HTR-8/SVneo (cell line): ENCODE results near the gene NYAP2.

ENCODE experiments used
- DNase-seq: peaks from one replicate; pipeline ENCODE4 v3.0.0; 2011; ENCODE audit warnings: low spot score, mixed read lengths; ENCODE audit not compliant: insufficient read length
- FAIRE-seq: peaks from 2 replicates; lab custom pipeline; 2011; peaks lifted over from hg19 to GRCh38; lab: Jason Lieb, UNC

NYAP2 gene

DNA sequence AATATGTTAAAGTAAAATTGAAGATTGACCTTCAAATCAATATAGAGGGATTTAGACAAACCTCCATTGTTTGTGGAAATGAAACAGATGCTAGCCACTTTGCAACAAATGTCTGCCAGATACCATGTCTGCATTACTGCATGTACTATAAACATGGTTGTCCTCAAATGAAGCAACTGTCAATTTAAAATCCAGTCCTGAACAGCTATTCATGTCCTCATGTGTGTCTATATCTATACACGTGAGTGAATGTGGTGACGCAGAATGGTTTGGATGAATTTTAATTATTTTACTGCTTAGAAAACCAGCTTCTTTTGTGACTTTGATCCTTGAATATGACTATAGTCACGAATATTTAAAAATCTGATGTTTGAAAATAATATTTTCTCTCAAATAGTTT lies 71.5 kb downstream of the NYAP2 start:
- FAIRE-seq, result no peak
- DNase-seq, result no peak

DNA sequence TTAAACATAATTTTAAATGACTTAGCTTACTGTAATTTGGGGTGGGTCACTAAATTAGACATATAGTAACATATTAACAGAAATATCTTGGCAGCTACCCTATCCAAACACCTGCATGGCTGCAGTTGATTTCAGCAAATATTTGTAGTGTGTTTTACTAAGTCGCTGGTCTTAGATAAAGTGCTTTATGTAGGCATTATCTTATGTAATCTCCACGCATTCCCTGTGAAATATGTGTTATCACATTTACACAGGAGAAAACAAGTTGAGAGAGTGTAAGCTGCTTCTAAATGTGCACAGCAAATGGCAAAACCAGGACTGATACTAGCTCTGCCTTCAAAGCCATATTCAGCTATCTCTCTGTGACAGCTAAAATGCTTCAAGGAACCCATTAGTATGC lies 72.0 kb downstream of the NYAP2 start:
- FAIRE-seq (no peak), DNase-seq (no peak)

DNA sequence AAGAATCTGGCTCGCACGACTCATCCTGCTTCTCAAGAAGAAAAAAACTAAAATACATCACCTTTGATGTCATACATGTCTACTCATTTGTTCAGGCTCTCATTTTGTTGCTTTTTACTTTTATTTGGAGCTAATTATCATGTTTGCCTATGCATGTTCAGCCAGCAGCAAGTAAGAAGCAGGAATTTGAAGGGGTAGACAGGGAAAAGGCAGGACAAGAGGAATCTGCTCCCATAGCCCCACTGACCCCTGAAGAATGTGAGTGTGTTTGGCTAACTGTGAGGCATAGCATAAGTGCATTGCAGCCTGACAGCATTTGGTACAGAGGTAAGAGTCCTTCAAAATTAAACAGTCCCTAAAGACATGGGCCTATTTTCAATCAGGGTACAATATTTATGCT lies 72.7 kb downstream of the NYAP2 start:
- no peak for DNase-seq
- FAIRE-seq, result no peak

DNA sequence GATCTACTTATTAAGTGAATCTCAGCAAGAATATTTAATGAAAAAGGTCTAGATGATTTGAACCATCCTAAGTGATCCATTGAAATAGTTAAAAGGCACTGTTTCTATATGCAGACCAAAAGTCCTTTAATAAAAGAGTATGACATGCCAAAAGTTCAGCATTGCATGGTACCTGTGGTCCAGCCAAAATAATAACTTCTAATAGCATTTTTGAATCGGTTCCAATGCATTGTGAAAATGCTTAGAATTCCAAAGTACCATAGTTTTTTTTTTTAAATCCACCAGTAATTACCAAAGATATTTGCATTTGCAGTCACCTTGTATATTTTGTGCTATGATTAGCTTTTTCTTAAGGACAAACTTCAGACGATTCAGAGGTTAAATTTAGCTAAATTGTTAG lies 79.9 kb downstream of the NYAP2 start:
- DNase-seq, result no peak
- no peak for FAIRE-seq

DNA sequence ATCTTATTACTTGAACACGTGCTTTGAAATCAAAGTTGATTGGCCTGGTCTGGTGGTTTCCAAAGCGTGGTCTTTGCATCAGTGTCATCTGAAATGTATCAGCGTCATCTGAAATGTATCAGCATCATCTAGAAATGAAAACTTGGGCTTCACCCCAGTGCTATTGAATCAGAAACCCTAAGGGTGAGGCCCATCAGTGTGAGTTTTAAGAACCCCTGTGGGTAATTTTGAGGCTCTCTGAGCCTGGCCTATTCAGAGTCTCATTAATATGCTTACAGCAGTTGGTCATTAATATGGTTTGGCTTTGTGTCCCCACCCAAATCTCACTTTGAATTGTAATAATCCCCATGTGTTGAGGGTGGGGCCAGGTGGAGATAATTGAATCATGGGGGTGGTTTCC lies 85.2 kb downstream of the NYAP2 start:
- DNase-seq, result no peak
- no peak for FAIRE-seq

DNA sequence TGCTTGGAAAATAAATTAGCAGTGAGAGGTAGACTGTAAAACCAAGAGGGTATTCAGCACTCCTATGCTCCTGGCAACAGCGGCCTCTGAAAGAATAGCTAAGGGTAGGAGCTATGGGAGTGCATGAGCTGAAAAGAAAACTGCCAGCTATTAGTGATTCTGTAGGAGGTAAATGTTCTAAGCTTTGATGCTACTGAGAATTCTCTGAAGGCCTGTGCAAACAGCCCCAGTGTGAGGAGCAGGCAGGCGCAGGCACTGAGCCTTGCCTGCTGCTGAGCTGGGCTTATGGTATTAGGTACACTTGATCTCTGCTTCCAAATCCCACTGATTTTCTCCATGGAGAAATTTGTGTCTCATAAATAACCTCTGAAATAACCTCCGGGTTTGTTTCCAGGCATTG lies 86.7 kb downstream of the NYAP2 start:
- DNase-seq (no peak), FAIRE-seq (no peak)

DNA sequence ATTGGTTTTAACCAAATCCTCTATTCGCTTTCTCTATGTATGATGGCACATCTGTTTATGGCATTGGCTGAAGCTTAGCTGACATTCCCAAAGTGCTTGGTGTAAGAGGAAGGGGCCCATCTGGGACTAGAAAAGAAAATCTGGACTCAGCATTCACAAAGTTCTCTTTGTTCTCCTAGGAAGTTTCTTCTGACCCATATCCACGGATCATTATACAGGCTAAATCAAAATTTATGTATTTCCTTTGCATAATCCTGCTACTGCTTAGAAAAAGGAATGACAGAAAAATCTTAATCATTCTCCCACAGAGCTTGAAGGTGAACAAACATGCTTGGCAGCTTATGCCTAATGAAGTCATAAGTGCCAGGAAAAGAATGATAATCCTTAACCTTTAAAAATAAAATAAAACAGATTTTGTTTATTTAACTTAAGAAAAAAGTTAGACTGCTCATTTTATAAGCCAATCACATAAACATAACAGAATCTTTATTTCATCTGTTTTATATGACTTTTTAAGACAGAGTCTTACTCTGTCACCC lies 88.4 kb downstream of the NYAP2 start:
- no peak for FAIRE-seq
- DNase-seq, result no peak

DNA sequence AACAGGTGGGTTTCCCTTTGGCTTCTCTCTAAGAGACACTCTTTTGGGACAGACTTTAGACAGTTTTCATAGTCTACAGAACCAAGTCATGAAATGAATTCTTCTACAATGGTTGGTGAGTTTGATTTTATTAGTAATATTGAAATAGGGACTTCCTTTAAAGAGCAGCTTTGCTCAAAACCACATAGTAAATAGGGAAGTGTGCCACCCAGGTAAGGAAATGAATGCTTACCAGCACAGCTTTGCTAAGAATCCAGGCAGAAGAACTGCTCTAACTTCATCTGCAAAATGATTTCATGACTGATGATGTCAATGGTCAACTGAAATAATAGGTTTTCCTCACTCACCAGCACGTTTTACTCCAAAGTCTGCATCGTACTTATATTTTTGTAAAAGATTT lies 89.2 kb downstream of the NYAP2 start:
- FAIRE-seq (no peak), DNase-seq (no peak)

DNA sequence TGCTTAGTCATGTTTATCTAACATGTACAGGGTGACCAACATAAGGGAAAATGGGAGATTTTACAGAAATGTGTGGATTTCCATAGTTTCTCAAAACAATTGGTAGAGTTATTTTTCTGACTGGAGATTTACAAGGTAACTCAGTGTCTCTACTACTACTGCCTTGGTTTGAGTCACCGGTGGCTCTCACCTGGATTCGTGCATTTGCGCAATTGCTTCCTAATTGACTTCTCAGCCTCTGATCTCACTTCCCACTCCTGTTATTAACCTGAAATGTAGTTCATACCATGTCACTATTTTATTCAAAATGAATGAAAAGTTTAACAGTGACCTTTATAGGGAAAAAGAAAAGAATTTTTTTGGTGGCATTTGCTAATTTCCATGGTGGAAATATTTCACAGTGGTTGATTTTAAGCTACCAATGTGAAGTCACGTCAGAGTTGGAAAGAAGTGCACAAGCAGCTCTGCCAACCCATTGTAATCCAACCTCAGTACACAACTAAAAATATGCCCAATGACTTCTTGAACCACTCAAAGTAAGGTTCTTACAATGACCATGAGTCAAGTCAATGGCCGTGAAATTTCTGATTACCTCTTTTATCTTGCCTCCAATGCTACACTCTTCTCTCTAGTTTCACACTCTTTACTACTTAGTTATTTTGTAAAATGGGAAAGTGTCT lies 94.0 kb downstream of the NYAP2 start:
- no peak for FAIRE-seq
- no peak for DNase-seq

DNA sequence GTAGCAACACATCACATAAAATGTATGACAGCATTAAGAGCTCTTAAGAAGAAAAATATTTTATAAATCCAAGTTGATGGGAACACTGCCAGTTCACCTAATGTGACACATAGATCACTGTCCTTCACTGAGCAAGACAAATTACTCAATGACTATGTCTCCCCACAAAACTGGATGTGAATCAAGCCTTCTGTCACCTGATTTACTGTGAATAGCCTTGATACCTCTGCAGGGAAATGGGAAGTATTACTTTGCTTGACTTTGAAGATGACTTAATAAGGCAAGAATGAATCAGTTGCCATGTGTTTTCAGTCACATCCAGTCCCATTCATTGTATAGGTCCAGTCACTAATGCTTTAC lies 94.6 kb downstream of the NYAP2 start:
- FAIRE-seq (no peak), DNase-seq (no peak)

DNA sequence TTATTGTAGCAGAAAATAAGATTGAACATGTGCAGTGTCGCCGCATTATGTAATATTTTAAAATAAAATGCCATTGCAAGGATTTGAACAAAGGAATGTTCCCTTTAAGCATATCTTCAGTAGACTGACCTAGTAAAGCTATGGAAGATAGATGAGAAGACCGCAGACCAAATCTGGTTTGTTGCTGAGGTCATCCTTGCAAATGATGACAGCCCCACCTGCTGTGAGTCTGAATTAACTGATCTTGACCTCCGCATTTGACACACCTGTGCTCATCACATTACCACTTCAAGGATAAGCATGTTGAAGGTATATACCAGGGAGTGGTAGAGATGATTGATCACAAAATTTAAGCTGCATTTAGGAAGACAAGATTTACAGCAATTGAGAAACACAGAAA lies 96.2 kb downstream of the NYAP2 start:
- DNase-seq, result no peak
- FAIRE-seq, result no peak

DNA sequence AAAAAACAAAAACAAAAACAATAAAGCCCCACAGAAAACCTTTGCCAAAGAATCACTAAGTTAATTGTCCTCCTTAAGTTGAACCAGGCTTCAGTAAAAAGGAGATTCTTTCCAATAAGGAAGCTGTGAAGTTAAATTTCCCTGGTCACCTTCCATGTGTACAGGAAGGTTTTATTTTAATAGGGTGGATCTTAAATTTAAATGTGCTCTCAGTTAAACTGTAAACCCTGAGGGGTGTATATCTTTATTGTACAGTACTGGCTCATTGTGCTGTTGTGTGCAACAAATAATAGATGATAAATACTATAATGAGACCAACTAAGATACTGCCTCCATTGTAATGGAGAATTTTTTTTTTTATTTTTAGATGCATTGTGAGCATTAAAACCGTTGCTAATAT lies 97.1 kb downstream of the NYAP2 start:
- FAIRE-seq (no peak), DNase-seq (no peak)

DNA sequence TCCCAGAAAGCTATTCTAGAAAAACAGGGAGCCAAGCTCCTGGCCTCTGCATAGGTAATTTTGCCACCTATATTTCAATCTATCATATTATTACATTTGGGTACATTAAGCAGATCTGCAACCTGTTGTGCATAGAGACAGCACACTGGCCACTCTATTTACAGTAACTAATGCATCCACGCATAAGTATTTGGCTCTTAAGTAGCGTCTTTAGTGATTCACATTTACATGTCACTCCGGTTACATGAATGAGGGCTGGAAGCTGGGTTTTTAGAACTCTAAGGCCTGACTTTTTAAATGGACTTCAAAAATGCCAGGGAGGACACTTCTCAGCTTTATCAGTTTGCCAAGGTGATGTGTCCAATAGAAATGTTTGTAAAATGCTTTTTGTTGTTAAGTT lies 97.7 kb downstream of the NYAP2 start:
- FAIRE-seq (no peak), DNase-seq (no peak)

DNA sequence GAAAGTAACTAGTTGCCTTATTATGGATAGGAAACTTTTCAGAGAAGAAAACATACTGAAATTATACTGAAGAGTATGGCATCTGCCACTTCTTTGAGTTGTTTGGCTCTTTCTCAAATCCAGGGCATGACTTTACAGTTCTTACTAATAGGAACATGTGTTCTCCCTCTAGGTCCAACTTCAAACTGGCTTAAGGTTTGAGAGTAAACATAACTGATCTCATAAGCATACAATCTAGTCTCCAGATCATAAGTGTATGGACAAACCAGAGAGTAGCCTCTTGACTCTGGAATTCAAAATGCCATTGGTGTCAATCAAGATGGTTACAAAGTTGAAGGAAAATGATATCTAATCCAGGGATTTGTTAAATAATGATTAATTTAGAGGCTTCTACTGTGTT lies 101.5 kb downstream of the NYAP2 start:
- FAIRE-seq (no peak), DNase-seq (no peak)

DNA sequence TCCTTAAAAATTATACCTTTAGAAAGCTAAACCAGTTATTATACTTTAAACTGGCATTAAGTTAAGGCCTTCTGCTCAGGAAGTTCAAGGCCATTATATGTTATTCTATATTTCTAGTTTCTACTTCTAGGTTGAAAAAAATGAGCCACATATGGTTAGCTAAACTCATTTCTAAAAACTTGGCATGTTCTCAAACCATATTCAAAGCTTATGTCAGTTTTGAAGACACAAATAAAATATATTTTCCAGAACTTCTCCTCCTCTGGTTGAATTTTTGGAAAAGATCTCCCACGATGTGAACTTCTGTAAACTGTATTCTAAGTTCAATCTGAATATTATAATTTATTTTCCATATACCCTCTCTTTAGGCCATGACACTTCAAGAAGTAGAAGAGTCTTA lies 103.5 kb downstream of the NYAP2 start:
- no peak for DNase-seq
- no peak for FAIRE-seq

DNA sequence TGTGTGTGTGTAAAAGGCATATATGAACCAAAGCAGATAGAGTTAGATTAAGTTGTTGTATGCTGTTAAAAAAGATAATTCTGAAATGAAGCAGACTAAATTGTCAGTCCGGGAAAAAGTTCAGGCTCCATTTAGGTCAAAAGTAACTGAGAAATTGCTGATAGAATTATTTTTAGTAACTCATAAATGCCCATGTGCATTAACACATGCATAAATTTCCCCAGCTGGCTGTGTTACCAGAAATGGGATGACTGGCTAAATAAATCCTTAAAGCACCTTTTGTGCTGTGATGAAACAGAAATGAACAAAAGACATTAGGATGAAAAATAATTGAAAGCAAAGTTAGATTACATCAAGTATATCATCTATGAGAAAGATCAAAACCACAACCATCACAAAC lies 111.3 kb downstream of the NYAP2 start:
- no peak for FAIRE-seq
- DNase-seq, result no peak

DNA sequence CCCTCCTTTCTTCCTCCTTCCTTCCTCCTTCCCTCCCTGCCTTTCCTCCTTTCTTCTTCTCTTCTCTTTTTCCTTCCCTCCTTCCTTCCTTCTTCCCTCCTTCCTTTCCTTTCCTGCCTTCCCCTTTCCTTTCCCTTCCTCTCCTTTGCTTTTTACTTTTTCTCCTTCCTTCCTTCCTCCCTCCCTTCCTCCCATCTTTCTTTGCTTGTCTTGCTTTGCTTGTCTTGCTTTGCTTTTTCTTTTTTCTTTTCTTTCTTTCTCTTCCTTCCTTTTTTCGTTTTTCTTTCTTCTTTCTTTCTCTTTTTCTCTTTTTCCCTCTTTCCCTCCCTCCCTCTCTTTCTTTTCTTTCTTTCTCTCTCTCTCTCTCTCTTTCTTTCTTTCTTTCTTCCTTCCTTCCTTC lies 113.0 kb downstream of the NYAP2 start:
- no peak for DNase-seq
- FAIRE-seq, result no peak

DNA sequence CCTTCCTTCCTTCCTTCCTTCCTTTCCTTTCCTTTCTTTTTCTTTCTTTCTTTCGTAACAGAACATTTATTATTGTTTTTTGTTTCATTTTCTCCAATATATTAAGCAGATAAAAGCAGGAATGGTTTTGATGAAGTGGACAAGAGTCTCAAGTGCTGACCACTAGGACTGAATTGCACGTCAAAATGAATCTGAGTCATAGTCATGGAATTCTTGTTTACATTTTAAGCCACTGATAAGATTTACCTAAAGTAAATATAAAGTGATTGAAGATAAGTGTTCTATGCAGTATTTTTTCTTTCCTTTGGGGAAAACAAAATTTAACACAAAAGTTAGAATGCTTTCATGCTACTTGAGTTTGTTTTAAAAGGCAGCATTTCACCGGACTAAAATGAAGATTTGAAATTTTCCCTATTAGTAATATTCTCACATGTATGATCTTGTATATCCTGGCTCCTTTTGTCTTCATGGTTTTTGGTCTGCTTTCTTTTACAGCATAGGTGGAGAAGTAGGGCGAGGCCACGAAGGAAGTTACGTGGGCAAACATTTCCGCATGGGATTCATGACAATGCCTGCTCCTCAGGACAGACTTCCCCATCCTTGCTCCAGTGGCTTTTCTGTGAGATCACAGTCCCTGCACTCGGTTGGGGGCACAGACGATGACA lies 113.5 kb downstream of the NYAP2 start:
- peak; percentile 11 for DNase-seq
- no peak for FAIRE-seq

DNA sequence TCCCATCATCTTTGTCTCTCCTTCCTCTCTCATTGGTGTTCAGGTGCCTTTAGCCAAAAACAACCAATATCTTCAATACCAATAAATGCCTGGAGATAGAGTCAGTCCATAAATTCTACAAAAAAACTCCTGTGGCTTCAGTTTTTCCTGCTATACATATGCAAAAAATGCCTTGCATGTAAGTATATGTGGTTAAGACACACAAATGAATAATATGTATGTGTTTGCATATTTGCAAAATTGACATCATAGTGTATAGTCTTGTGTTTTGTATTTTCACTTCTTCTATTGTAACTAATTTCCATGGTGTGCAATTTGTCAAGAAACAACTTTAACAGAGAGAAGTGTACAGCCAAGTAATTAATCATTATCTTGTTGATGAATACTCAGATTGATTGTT lies 115.5 kb downstream of the NYAP2 start:
- FAIRE-seq (no peak), DNase-seq (no peak)

DNA sequence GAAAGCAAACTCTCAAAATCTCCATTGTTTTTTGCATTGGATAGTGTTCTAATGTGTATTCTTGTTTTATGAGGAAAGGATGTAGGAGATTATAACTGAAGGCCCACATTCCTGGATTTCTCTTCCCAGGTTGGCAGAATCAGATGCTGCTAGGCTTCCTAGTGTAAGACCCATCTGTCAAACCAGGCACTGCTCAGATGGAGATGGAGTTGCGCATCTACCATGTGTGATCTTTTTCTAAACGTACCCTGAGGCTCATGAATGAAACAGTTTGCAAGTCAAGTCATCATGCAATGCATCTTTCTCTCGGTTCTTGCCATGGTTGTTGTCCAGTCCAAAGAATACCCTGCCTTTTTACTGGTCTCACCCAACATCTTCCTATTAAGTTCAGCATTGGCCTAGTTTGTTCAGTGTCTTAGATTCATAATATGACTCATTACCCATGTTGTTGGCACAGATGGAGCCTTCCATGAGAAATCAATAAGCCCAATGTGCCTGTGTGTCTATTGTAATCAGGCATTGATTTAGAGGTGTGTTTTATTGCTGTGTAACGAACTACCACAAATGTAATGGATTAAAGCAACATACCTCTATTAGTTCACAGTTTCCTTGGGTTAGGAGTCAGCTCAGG lies 127.4 kb downstream of the NYAP2 start:
- FAIRE-seq, result no peak
- DNase-seq, result no peak

DNA sequence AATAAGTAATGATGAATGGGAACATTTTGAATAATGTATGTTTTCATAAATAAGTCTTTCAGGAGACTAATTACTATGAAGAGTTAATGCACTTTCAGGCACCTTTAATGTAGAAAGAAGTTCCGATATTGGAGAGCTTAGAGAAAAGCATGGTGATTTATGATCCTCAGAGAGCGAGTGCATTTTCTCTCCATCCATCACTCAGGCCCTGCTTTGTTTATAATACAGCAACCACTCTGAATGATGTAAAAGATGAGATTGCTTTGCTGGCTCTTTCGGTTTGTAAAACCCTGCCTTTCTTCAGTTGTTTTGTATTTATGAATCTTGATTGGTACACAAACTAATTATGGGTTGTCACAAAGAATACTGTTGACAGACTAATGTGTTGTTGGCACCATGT lies 132.0 kb downstream of the NYAP2 start:
- no peak for DNase-seq
- no peak for FAIRE-seq

DNA sequence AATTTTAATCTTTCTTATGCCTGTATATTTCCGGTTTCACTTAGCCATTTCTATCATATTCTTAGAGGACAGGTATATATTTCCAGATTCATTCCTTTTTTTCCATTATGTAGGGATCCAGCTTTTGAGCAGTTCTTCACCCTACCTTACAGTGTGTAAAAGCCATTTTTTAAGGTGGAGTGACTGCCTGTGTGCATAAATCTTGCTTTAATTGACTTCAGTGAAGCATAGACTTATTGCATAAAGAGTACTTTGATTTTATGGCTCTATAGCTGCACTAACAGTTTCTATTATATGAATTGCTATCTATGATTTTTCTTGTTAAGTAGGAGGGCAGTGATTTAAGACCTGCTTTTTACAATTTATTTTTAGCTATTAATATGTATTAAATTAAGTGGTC lies 132.6 kb downstream of the NYAP2 start:
- FAIRE-seq, result no peak
- no peak for DNase-seq
